ENCODE measurements around the gene NCOA7.
A peak's percentile ranks its signal among the peaks of the same experiment; 100 is the strongest.

Gene NCOA7

DNA sequence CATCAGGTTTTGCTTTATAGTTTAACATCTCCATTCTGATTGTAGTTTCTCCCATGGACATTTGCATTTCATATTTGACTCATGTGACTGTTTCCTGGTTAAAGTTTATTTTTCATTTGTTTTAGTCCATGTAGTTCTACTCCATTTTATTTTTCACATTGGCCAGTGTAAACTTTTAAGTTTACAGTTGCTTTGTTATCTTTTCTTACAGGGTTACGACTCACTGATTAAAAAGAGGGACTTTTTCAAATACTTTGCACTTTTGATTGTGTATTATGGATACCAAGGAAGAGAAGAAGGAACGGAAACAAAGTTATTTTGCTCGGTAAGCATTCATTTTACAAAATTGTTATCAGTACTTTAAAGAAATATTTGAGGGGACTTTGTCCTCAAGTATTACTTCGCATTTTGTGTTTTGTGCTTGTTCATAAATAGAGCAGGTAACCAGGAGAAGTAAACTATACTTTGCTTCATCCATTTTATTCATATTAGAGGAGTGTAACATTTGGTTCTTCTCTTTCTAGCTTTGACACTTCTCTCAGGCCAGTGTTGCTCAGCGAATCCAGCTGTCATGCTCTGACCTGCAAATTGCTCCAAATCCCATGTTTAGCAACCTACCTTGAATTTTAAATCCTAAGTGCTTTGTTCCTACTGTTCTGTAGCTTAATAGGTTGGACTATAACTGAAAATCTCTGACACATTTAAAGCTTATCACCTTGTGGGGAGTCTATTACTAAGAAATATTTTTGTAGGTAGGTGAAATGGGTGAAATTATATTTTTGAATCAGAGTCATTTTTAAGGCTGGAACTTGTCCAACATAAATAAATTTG is 24.5 kb downstream of the NCOA7 start:
- no peak for FAIRE-seq
- TF ChIP-seq, protein P1, sequence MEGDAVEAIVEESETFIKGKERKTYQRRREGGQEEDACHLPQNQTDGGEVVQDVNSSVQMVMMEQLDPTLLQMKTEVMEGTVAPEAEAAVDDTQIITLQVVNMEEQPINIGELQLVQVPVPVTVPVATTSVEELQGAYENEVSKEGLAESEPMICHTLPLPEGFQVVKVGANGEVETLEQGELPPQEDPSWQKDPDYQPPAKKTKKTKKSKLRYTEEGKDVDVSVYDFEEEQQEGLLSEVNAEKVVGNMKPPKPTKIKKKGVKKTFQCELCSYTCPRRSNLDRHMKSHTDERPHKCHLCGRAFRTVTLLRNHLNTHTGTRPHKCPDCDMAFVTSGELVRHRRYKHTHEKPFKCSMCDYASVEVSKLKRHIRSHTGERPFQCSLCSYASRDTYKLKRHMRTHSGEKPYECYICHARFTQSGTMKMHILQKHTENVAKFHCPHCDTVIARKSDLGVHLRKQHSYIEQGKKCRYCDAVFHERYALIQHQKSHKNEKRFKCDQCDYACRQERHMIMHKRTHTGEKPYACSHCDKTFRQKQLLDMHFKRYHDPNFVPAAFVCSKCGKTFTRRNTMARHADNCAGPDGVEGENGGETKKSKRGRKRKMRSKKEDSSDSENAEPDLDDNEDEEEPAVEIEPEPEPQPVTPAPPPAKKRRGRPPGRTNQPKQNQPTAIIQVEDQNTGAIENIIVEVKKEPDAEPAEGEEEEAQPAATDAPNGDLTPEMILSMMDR (IDR thresholded peaks at IDR 0.05; ENCODE audit: insufficient read depth, missing control alignments) = no peak
- DNase-seq (ENCODE audit: insufficient read length, low spot score) = no peak

DNA sequence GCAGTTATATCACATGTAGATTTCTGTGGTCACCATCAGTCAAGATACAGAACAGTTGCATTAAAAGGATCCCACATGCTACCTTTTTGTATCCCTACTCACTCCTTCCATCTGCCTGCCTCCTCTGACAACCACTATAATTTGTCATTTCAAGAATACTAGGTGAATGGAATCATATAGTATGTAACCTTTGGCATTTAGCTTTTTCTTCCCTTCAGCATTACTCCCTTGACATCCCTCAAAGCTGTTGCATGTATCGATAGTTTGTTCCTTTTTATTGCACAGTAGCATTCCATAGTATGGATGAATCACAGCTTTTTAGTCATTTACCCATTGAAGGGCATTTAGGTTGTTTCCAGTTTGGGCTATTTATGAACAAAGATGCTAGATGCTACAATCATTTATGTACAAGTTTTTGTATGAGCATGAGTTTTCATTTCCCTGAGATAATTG is 26.1 kb downstream of the NCOA7 start:
- TF ChIP-seq, protein P1 (IDR thresholded peaks at IDR 0.05; ENCODE audit: insufficient read depth, missing control alignments) = no peak

DNA sequence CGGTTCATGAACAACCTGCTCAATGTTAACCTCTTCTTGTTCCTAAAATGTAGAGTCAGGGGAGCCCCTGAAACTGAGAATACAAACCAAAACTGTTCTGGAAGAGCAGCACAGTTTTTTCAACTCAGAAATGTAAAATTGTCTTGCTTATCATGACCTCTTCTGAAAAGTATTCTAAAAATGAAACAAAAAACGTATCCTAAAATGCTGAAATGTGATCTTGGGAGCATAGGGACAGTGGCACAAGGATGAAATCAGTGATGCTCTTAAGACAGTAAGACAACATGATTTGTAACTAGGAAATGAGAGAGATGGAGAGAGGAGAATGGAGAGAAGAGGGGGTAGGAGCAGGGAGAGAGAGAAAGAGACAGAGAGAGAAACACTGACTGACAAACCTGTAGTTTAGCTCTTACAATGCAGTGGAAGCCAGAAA is 27.5 kb downstream of the NCOA7 start:
- FAIRE-seq = no peak
- TF ChIP-seq, protein P1 (IDR thresholded peaks at IDR 0.05; ENCODE audit: insufficient read depth, missing control alignments) = no peak
- DNase-seq (ENCODE audit: insufficient read length, low spot score) = no peak

More for the DNA sequence above, 26.1 kb downstream of the NCOA7 start:
- DNase-seq (ENCODE audit: insufficient read length, low spot score) (no peak), FAIRE-seq (peak; percentile 55)

DNA sequence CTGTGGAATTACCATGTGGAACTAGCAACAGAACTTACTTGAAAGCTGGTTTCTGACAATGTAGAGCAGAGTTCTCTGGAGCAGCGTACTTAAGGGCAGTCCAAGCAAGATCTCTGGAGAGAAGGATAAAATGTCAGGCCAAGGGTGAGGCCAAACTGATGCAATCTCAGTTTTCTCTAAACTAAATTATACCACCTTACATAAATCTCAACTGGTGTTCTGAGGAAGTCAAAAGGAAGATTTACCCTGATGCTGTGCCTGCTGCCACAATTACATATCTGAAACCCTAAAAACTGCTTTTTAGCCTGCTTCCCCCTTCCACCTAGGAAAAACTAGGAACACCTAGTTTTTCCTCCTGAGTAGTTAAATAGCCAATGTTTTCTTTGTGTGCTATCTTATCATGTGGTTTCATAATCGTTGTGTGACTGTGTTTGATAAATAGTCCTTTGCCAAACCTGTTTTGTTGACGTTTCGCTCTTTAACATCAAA is 28.1 kb downstream of the NCOA7 start:
- DNase-seq (ENCODE audit: insufficient read length, low spot score) = no peak
- no peak for FAIRE-seq
- TF ChIP-seq, protein P1 (IDR thresholded peaks at IDR 0.05; ENCODE audit: insufficient read depth, missing control alignments) = no peak

DNA sequence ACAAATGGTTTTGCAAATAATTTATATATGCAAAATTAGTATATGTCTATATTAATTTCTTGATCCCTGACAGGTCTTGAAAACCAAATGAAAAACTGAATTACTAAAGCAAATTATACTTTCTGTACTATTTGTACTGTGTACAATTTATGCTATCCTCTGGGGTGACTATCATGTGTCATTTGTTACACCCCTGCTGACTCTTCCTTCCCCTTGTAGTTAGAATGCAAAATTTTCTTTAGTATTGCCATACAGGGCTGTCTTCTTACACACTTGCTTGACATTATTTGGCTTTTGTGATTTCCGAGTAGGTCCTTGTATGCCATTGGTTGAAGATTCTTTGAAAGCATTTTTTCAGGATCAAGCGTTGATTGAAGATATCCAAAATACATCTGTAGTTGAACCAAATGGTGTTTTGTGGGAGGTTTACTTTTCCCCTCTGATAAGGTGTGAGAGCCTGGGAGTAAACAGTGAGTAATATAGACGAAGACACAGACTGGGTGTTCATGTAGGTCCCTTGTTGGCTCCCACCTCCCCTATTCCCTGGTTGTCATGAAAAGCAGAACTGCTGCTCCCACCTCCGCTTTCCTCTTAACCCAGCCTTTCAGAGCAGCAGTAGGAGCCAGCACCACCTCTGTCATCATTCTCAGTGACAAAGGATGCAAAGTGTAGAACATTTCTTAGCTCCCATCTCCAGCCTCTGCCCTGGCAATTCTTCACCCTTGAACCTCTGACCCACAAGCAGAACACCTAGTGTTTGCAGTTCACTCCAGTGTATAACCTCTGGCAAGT is 29.0 kb downstream of the NCOA7 start:
- FAIRE-seq = no peak
- no peak for DNase-seq (ENCODE audit: insufficient read length, low spot score)

DNA sequence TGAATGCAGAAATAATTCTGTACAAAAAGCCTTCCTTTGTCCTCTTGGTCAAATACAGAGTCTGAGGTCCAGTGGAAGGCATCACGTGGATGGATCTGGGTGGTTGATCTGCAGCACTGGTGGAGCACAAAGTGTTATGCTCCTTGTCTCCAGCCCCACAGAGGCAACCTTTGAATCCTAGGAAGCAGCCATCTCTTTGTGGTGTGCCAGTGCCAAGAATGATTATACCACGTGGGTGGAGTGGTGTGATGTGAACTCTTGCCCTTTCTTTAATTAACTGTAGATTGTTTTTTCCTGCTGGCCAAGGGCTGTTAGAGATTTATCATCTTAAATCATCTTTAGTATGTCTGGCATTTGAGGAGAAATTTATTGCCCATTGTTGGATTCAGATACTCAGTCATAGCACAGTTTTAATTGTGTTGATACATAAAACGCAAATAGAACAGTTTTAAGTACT is 31.1 kb downstream of the NCOA7 start:
- DNase-seq (ENCODE audit: insufficient read length, low spot score) (no peak), FAIRE-seq (no peak)
- TF ChIP-seq, protein P1 (IDR thresholded peaks at IDR 0.05; ENCODE audit: insufficient read depth, missing control alignments) = no peak

More for the DNA sequence above, 29.0 kb downstream of the NCOA7 start:
- TF ChIP-seq, protein P1 (IDR thresholded peaks at IDR 0.05; ENCODE audit: insufficient read depth, missing control alignments) = no peak
